GM18519 (cell line): Measurements from ENCODE around the gene SLC9A9.
A peak's percentile ranks its signal among the peaks of the same experiment; 100 is the strongest.

Experiments
- ATAC-seq: cut with Tn5 transposase; IDR thresholded peaks from one replicate; pipeline ENCODE4 v1.9.1; 2021; ENCODE audit warnings: mild to moderate bottlenecking, moderate library complexity; ENCODE audit not compliant: unreplicated experiment, low FRiP score

The SLC9A9 gene

GRCh38 chr3:143479727-143480126, 368.5 kb downstream of the SLC9A9 start:
- no peak for ATAC-seq

GRCh38 chr3:143478115-143478693, 370.1 kb downstream of the SLC9A9 start:
- no peak for ATAC-seq

GRCh38 chr3:143476965-143477640, 371.2 kb downstream of the SLC9A9 start:
- ATAC-seq = no peak

GRCh38 chr3:143475981-143476380, 372.3 kb downstream of the SLC9A9 start:
- no peak for ATAC-seq

- ATAC-seq = no peak
Observed at GRCh38 chr3:143472731-143473523, 375.3 kb downstream of the SLC9A9 start.

- no peak for ATAC-seq
Observed at GRCh38 chr3:143471705-143472104, 376.6 kb downstream of the SLC9A9 start.

- no peak for ATAC-seq
Observed at GRCh38 chr3:143469159-143469558, 379.1 kb downstream of the SLC9A9 start.

- no peak for ATAC-seq
Observed at GRCh38 chr3:143465666-143466065, 382.6 kb downstream of the SLC9A9 start.

- no peak for ATAC-seq
Observed at GRCh38 chr3:143464850-143465249, 383.4 kb downstream of the SLC9A9 start.

- no peak for ATAC-seq
Observed at GRCh38 chr3:143455480-143455879, 392.8 kb downstream of the SLC9A9 start.

- no peak for ATAC-seq
Observed at GRCh38 chr3:143450632-143451031, 397.6 kb downstream of the SLC9A9 start.

- ATAC-seq = no peak
Observed at GRCh38 chr3:143447491-143447890, 400.8 kb downstream of the SLC9A9 start.

GRCh38 chr3:143445118-143445517, 403.1 kb downstream of the SLC9A9 start:
- ATAC-seq = peak; percentile 79

- no peak for ATAC-seq
Observed at GRCh38 chr3:143443851-143444331, 404.4 kb downstream of the SLC9A9 start.

GRCh38 chr3:143442814-143443447, 405.3 kb downstream of the SLC9A9 start:
- ATAC-seq = no peak

- no peak for ATAC-seq
Observed at GRCh38 chr3:143441516-143442171, 406.6 kb downstream of the SLC9A9 start.

GRCh38 chr3:143439817-143440216, 408.5 kb downstream of the SLC9A9 start:
- no peak for ATAC-seq

- ATAC-seq = no peak
Observed at GRCh38 chr3:143437405-143437804, 410.9 kb downstream of the SLC9A9 start.

- no peak for ATAC-seq
Observed at GRCh38 chr3:143436231-143436930, 411.9 kb downstream of the SLC9A9 start.
